A549 (cell line): Measurements from ENCODE around the gene NLRP3. TPM values are rescaled to one million over a fixed set of nuclear protein-coding genes. Genes with fewer than 3 reads are reported as not detected.

Experiments
- ATAC-seq, 2 experiments: fragments of 200-7000 bp in 1 of 2; fragments of >200 bp in 1 of 2; cut with Nextera tagmentation in 1 of 2; cut with Tn5 transposase in 1 of 2; 3 replicates each; pipeline versions ENCODE4 v1.8.0 to v1.9.1; 2018 to 2020; ENCODE audit warnings: mild to moderate bottlenecking in 1 of 2, moderate library complexity in 1 of 2
- CTCF ChIA-PET: fragments of 300-600 bp; sonication (Branson Sonifier 250); formaldehyde crosslinking; extraction: SDS; loops from one replicate; lab custom pipeline; 2021; ENCODE audit warnings: antibody characterized with exemption, inconsistent platforms; lab: Yijun Ruan, JAX
- POLR2A ChIA-PET: fragments of 350-600 bp; formaldehyde crosslinking; extraction: SDS; loops from one replicate; lab custom pipeline; 2021; ENCODE audit warnings: antibody characterized with exemption, inconsistent platforms; lab: Yijun Ruan, JAX
- DNase-seq, 2 experiments: peaks; one replicate each; pipeline versions ENCODE4 v3.0.0 to v3.0.0-alpha.2; 2011 to 2016; ENCODE audit warnings: low read depth in 1 of 2, low spot score in 1 of 2
- FAIRE-seq: peaks from 2 replicates; lab custom pipeline; 2011; peaks lifted over from hg19 to GRCh38; lab: Jason Lieb, UNC
- H3K27ac ChIP-seq, 2 experiments: fragments of >200 bp; sonication (Bioruptor Twin); formaldehyde crosslinking; 3 replicates each; pipeline ENCODE4 v1.5.1; 2016 to 2017
- H3K4me1 ChIP-seq: fragments of >200 bp; sonication (Bioruptor Twin); formaldehyde crosslinking; 3 replicates; pipeline ENCODE4 v1.6.1; 2016
- H3K4me2 ChIP-seq: fragments of >200 bp; sonication (Bioruptor Twin); formaldehyde crosslinking; 3 replicates; pipeline ENCODE4 v1.6.1; 2016
- H3K4me3 ChIP-seq: fragments of >200 bp; sonication (Bioruptor Twin); formaldehyde crosslinking; 3 replicates; pipeline ENCODE4 v1.5.1; 2016
- H3K9me3 ChIP-seq: fragments of >200 bp; sonication (Bioruptor Twin); formaldehyde crosslinking; 3 replicates; pipeline ENCODE4 v1.6.1; 2016
- BHLHE40 ChIP-seq: IDR thresholded peaks from 2 replicates; pipeline ENCODE4 v1.6.1; 2012; ENCODE audit warnings: low read depth, low read length, inconsistent platforms
- CBX8 ChIP-seq: fragments of 200-600 bp; sonication (generic); IDR thresholded peaks from 2 replicates; pipeline ENCODE4 v1.6.1; 2016
- CHD2 ChIP-seq: fragments of 150-350 bp; IDR thresholded peaks from 2 replicates; pipeline ENCODE4 v1.6.1; 2014; ENCODE audit warnings: low read length; ENCODE audit not compliant: partially characterized antibody
- EP300 ChIP-seq, 2 experiments: fragments of >200 bp; sonication (Bioruptor Twin); formaldehyde crosslinking; IDR thresholded peaks; 2 replicates in 1 of 2; 3 replicates in 1 of 2; pipeline ENCODE4 v1.6.1; 2016 to 2017
- FOSB ChIP-seq: fragments of 250-450 bp; sonication (Bioruptor Pico); IDR thresholded peaks from 2 replicates; pipeline ENCODE4 v1.5.0; 2020; ENCODE audit warnings: mild to moderate bottlenecking, moderate library complexity
- FOSL2 ChIP-seq, 2 experiments: fragments of 450-650 bp in 1 of 2; fragments of >200 bp in 1 of 2; sonication (Bioruptor Twin) in 1 of 2; formaldehyde crosslinking; IDR thresholded peaks; 2 replicates each; pipeline versions ENCODE4 v1.5.0 to v1.6.1; 2016 to 2020; ENCODE audit warnings: mild to moderate bottlenecking in 1 of 2, moderate library complexity in 1 of 2
- KDM1A ChIP-seq: fragments of 200-600 bp; sonication (generic); IDR thresholded peaks from 2 replicates; pipeline ENCODE4 v1.6.1; 2016; ENCODE audit warnings: low read depth, mild to moderate bottlenecking
- MAFK ChIP-seq: fragments of 450-650 bp; IDR thresholded peaks from 2 replicates; pipeline ENCODE4 v1.6.1; 2014; ENCODE audit not compliant: partially characterized antibody
- NFE2L2 ChIP-seq: fragments of 150-350 bp; conservative IDR thresholded peaks from 2 replicates; pipeline ENCODE4 v1.6.1; 2014; ENCODE audit warnings: low read length
- PHF8 ChIP-seq: fragments of 200-600 bp; sonication (generic); IDR thresholded peaks from 2 replicates; pipeline ENCODE4 v1.6.1; 2016; ENCODE audit warnings: low read depth, mild to moderate bottlenecking, antibody characterized with exemption, moderate library complexity, borderline replicate concordance
- POLR2AphosphoS2 ChIP-seq: conservative IDR thresholded peaks from 2 replicates; pipeline ENCODE4 v1.6.1; 2012; ENCODE audit warnings: low read length, improper control_type of control experiment, inconsistent platforms
- RARB ChIP-seq: fragments of 250-450 bp; sonication (Bioruptor Pico); IDR thresholded peaks from 2 replicates; pipeline ENCODE4 v1.8.0; 2021; ENCODE audit warnings: mild to moderate bottlenecking, moderate library complexity
- RCOR1 ChIP-seq: fragments of 150-350 bp; IDR thresholded peaks from 2 replicates; pipeline ENCODE4 v1.6.1; 2014; ENCODE audit warnings: antibody characterized with exemption, low read length, low read depth
- TP53 ChIP-seq: fragments of 250-450 bp; sonication (Bioruptor Pico); IDR thresholded peaks from 2 replicates; pipeline ENCODE4 v1.5.0; 2021; ENCODE audit warnings: mild to moderate bottlenecking, moderate library complexity
- ZC3H11A ChIP-seq: fragments of 450-650 bp; IDR thresholded peaks from 2 replicates; pipeline ENCODE4 v1.6.1; 2014; ENCODE audit warnings: antibody characterized with exemption, mild to moderate bottlenecking
- ZFP36 ChIP-seq: fragments of 450-650 bp; IDR thresholded peaks from 2 replicates; pipeline ENCODE4 v1.6.1; 2014; ENCODE audit warnings: borderline replicate concordance; ENCODE audit not compliant: partially characterized antibody
- ZNF302 ChIP-seq: fragments of 250-450 bp; sonication (Bioruptor Pico); IDR thresholded peaks from 2 replicates; pipeline ENCODE4 v1.9.0; 2021; ENCODE audit warnings: inconsistent platforms, mild to moderate bottlenecking, moderate library complexity
- ZSCAN20 ChIP-seq: fragments of 250-450 bp; sonication (Bioruptor Pico); IDR thresholded peaks from 2 replicates; pipeline ENCODE4 v1.8.0; 2022; ENCODE audit warnings: mild to moderate bottlenecking, moderate library complexity
- WGBS: methylation state at CpG from one replicate; pipeline ENCODE4 v1.1.6; 2017; ENCODE audit errors: missing lambda C conversion rate; 5-methylcytosine and 5-hydroxymethylcytosine counted together
- polyA plus RNA-seq, 4 experiments: library from polyadenylated mRNA; depleted of rRNA in 3 of 4; stranded (reverse); fragments of >200 nt; fragmentation: RNase III in 1 of 4; extraction: RNeasy Plus Mini Kit Qiagen cat#74134 plus additional on column Dnase treatment in 1 of 4; gene quantifications; 2 replicates in 3 of 4; 3 replicates in 1 of 4; pipeline ENCODE4 v1.2.3, GENCODE V29; 2011 to 2017
- TF ChIP-seq, protein P1 (sequence below): fragments of 250-450 bp; sonication (Bioruptor Pico); IDR thresholded peaks from 2 replicates; pipeline ENCODE4 v1.5.0; 2020; ENCODE audit warnings: low read depth, mild to moderate bottlenecking, moderate library complexity

NLRP3 gene
- polyA plus RNA-seq, 2 of the 4 experiments (the other 2 are of a cell fraction) = not detected

DNA sequence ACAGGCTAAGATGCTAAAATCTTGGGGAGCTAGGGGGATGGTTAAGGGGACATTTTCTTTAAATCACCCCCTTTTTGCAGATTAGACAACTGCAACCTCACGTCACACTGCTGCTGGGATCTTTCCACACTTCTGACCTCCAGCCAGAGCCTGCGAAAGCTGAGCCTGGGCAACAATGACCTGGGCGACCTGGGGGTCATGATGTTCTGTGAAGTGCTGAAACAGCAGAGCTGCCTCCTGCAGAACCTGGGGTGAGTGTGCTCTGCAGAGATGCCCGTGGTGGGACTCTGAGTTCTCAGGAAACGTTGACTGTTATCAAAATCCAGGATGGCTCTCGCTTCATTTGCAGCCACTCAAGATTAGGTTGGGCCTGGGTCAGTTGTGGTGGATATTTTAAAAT is 28.6 kb downstream of the NLRP3 start:
- 22% methylated on average over 6 of the region's 6 CpGs for WGBS
- Histone ChIP-seq H3K9me3 (peaks cover 9% of the 10 kb centered on the region; the same call in 2 of the 3 replicates), H3K4me2 (no peak overlapping the region), H3K27ac (no peak overlapping the region), H3K4me1 (no peaks in the 10 kb centered on the region), H3K4me3 (no peak overlapping the region)
- DNase-seq (no peak), FAIRE-seq (no peak), ATAC-seq (no peak)
- ChIA-PET POLR2A (no interaction called here), CTCF (no interaction called here)
- TF ChIP-seq CHD2 = no peak
- no peak for TF ChIP-seq PHF8
- TF ChIP-seq, protein P1, sequence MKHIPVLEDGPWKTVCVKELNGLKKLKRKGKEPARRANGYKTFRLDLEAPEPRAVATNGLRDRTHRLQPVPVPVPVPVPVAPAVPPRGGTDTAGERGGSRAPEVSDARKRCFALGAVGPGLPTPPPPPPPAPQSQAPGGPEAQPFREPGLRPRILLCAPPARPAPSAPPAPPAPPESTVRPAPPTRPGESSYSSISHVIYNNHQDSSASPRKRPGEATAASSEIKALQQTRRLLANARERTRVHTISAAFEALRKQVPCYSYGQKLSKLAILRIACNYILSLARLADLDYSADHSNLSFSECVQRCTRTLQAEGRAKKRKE (CRISPR knock-in tag) = no peak
- TF ChIP-seq ZNF302 (CRISPR knock-in tag) = no peak
- TF ChIP-seq ZFP36 = no peak
- TF ChIP-seq CBX8 = no peak
- TF ChIP-seq ZSCAN20 (CRISPR knock-in tag) = no peak
- no peak for TF ChIP-seq KDM1A
- TF ChIP-seq FOSL2 (IDR thresholded peaks at IDR 0.05) = no peak
- no peak for TF ChIP-seq FOSL2 (CRISPR knock-in tag; IDR thresholded peaks at IDR 0.05)
- TF ChIP-seq RCOR1 = no peak
- TF ChIP-seq EP300 (IDR thresholded peaks at IDR 0.05) = no peak
- no peak for TF ChIP-seq RARB

DNA sequence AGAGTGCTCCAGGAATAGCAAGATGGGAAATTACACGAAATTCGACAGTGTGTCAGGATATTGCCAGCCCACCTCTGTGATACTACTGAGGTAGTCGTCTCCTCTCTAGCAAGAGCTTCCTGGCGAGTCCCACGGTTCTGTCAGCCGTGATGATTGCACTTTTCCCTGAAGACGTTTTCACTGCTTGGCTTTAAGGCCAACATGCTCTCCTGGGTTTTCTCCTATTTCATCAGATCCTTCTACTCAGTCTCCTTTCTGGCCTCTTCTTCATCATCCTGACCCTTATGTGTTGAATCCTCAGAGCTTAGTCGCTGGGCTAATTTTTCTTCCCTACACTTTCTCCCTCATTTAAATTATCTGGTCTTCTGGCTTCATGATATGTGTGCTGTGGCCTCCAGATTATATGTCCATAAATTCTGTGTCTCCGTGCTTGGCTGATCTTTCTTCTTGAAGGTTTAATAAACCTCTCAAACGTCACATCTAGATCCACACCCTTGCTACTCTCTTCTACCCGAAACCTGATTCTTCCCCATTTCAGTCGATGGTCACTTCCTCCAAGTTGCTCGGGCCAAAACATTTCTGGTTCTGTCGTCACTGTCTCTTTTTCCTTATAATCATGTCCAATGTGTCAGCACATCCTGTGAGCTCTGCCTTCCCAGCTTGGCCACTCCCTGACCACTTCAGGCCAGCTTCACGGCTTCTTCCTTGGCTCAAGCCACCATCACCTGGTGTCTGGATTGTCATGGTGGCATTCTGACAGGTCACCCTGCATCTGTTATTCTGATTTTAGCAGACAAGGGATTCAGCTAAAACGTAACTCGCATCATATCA is 29.8 kb downstream of the NLRP3 start:
- no peak for DNase-seq
- no peak overlapping the region for H3K4me2 ChIP-seq
- 35% methylated on average over 17 of the region's 17 CpGs for WGBS
- no peak overlapping the region for H3K27ac ChIP-seq
- ATAC-seq = no peak
- H3K4me3 ChIP-seq = no peak overlapping the region
- TF ChIP-seq POLR2AphosphoS2 (no peak), ZC3H11A (no peak), TP53 (CRISPR knock-in tag) (no peak), CHD2 (no peak), BHLHE40 (no peak), RARB (no peak)
- TF ChIP-seq, protein P1 (CRISPR knock-in tag) = no peak
- POLR2A ChIA-PET = no interaction called here
- no peaks in the 10 kb centered on the region for H3K4me1 ChIP-seq
- peaks cover 9% of the 10 kb centered on the region; the same call in 2 of the 3 replicates for H3K9me3 ChIP-seq
- no peak for FAIRE-seq
- CTCF ChIA-PET = no interaction called here

DNA sequence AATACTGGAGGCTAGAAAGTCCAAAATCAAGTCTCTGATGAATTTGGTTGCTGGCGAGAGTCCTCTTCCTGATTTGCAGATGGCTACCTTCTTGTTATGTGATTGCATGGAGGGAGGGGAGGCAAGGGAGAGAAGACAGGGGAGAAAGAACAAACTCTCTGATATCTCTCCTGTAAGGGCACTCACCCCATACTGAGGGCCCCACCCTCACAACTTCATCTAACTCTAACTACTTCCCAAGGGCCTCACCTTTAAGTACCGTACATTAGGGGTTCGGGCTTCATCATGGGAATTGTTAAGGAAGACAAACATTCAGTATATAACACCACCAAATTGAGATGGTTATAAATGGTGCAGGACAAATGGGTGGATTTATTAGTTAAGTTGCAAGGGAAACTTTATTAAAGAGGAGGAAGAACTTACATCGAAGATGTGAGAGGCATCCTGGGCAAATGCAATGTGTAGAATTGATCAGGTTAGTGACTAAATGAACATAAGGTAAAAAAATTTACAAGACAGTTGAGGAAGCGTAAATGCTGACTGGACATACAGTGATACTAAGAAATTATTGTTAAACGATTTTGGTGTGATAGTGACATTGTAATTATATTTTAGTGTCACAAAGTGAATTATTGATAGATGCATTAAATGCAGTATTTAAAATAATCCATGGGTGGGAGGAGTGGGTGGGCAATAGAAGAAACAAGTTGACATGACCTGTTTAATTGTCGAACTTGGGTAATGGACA is 31.4 kb downstream of the NLRP3 start:
- FAIRE-seq = no peak
- POLR2A ChIA-PET = interaction anchor here (0.6 to 0.8 kb wide), 3 partner anchors 32 to 237 kb away, joined by 3 to 6 read pairs (median 4); no protein-coding TSS in a partner anchor
- TF ChIP-seq MAFK (peak; percentile 79), KDM1A (no peak), FOSB (CRISPR knock-in tag) (no peak), NFE2L2 (no peak)
- TF ChIP-seq, all 56 proteins: peak for 1
- Histone ChIP-seq H3K4me2 (peak overlapping the region; percentile 76), H3K4me3 (peak overlapping the region; percentile 43), H3K27ac (peak overlapping the region; percentile 44 to 75; a peak in 5 of 6 replicates), H3K4me1 (no peaks in the 10 kb centered on the region), H3K9me3 (peaks cover 9% of the 10 kb centered on the region; the same call in 2 of the 3 replicates)
- ATAC-seq (no peak), DNase-seq (no peak)
- 33% methylated on average over 7 of the region's 7 CpGs for WGBS
- CTCF ChIA-PET = no interaction called here
